Left ventricle myocardium superior (tissue), 1 donor: ENCODE measurements around the gene TMED4. TPM values are rescaled to one million over a fixed set of nuclear protein-coding genes. Genes with fewer than 3 reads are reported as not detected.
"Not testable (repeated sequence)": the region's sequence is repeated elsewhere in the genome, so short reads cannot be mapped to it uniquely, and the experiment has no call there.

Experiments used
- ATAC-seq: fragments of 200-7000 bp; cut with Tn5 transposase; one replicate; pipeline ENCODE4 v1.9.1; 2020; ENCODE audit warnings: mild to moderate bottlenecking, moderate library complexity
- DNase-seq: peaks from one replicate; pipeline ENCODE4 v3.0.0-alpha.2; 2020
- intact Hi-C: fragments of 100-400 bp; cut with micrococcal nuclease; formaldehyde crosslinking; loops from one replicate; pipeline ENCODE4 v1.11.0; 2022
- total RNA-seq: library from RNA; stranded (reverse); fragmentation: NEBNext Ultra II Directional; extraction: Animal tissue kit (Norgen Biotek cat#: 25700); gene quantifications from one replicate; pipeline ENCODE4 v1.2.1, GENCODE V29; 2021
- donor health status: DM: no; HTN: yes; CAD: no; lungs with severe emphysema.

Gene TMED4
- total RNA-seq, 1 donor from 2014 or later = 56.7 TPM

- DNase-seq = no peak
- no peak for ATAC-seq
- intact Hi-C loops = no loop called here
Measured at GRCh38 chr7:44574287-44574872, 7.7 kb downstream of the TMED4 start.

- ATAC-seq (peak; percentile 97), DNase-seq (peak; percentile 97)
- intact Hi-C loops = no loop called here
Measured at GRCh38 chr7:44573464-44574286, 8.4 kb downstream of the TMED4 start, which contains the start of gene DDX56. Gene DDX56, minus strand, starts transcription at chr7:44573908. Its CDS starts 13 bp downstream, at chr7:44573895.

- no peak for DNase-seq
- intact Hi-C loops = no loop called here
- no peak for ATAC-seq
Measured at GRCh38 chr7:44572771-44573170, 9.3 kb downstream of the TMED4 start.

- ATAC-seq = no peak
- intact Hi-C loops = no loop called here
Measured at GRCh38 chr7:44569959-44570358, 12.1 kb downstream of the TMED4 start.

GRCh38 chr7:44568771-44569560, 13.1 kb downstream of the TMED4 start:
- intact Hi-C loops = no loop called here
- ATAC-seq (no peak), DNase-seq (no peak)

More at GRCh38 chr7:44569959-44570358, 12.1 kb downstream of the TMED4 start:
- DNase-seq = no peak

GRCh38 chr7:44567884-44568283, 14.1 kb downstream of the TMED4 start:
- DNase-seq (no peak), ATAC-seq (no peak)
- intact Hi-C loops = no loop called here

GRCh38 chr7:44566680-44567079, 15.4 kb downstream of the TMED4 start:
- intact Hi-C loops = no loop called here
- DNase-seq (no peak), ATAC-seq (no peak)

GRCh38 chr7:44565795-44566559, 16.1 kb downstream of the TMED4 start:
- intact Hi-C loops = no loop called here
- no peak for DNase-seq
- ATAC-seq = peak; percentile 43

GRCh38 chr7:44565097-44565794, 16.8 kb downstream of the TMED4 start:
- intact Hi-C loops = no loop called here
- DNase-seq (peak; percentile 80), ATAC-seq (peak; percentile 89)

- intact Hi-C loops = no loop called here
- ATAC-seq (peak; percentile 7), DNase-seq (no peak)
Measured at GRCh38 chr7:44564606-44565005, 17.4 kb downstream of the TMED4 start.

GRCh38 chr7:44563171-44563679, 18.8 kb downstream of the TMED4 start:
- intact Hi-C loops = no loop called here
- no peak for DNase-seq
- ATAC-seq = no peak

GRCh38 chr7:44562622-44562962, 19.4 kb downstream of the TMED4 start:
- intact Hi-C loops, DNase-seq, ATAC-seq: not testable (repeated sequence)

GRCh38 chr7:44561962-44562621, 19.9 kb downstream of the TMED4 start:
- ATAC-seq (no peak), DNase-seq (no peak)
- intact Hi-C loops = no loop called here

- ATAC-seq (no peak), DNase-seq (no peak)
- intact Hi-C loops = no loop called here
Measured at GRCh38 chr7:44561481-44561880, 20.6 kb downstream of the TMED4 start.

GRCh38 chr7:44559485-44559884, 22.5 kb downstream of the TMED4 start:
- DNase-seq = no peak
- intact Hi-C loops = no loop called here
- ATAC-seq = no peak

- ATAC-seq (no peak), DNase-seq (no peak)
- intact Hi-C loops = no loop called here
Measured at GRCh38 chr7:44557485-44557884, 24.5 kb downstream of the TMED4 start.

- no peak for DNase-seq
- intact Hi-C loops = no loop called here
- ATAC-seq = no peak
Measured at GRCh38 chr7:44555350-44555749, 26.7 kb downstream of the TMED4 start.

GRCh38 chr7:44552473-44553005, 29.5 kb downstream of the TMED4 start:
- DNase-seq, ATAC-seq, intact Hi-C loops: not testable (repeated sequence)
